HG03575 (cell line): ENCODE data around the gene KCND1.

Experiments used
- ATAC-seq: cut with Tn5 transposase; IDR thresholded peaks from one replicate; pipeline ENCODE4 v1.9.1; 2021; ENCODE audit not compliant: unreplicated experiment, insufficient number of reproducible peaks, low FRiP score; ENCODE audit errors: extremely low read depth

Gene KCND1

GRCh38 chrX:48918301-48918642 lies 53.4 kb downstream of the KCND1 start:
- ATAC-seq: no peak

GRCh38 chrX:48917139-48918001 lies 54.3 kb downstream of the KCND1 start:
- no peak for ATAC-seq

- ATAC-seq: no peak
Measured at GRCh38 chrX:48914593-48915493, 56.8 kb downstream of the KCND1 start.

GRCh38 chrX:48913605-48914366 lies 57.9 kb downstream of the KCND1 start:
- ATAC-seq: no peak

GRCh38 chrX:48911412-48912182 lies 60.0 kb downstream of the KCND1 start, which contains the start of gene SLC35A2:
Gene SLC35A2, minus strand, starts transcription at chrX:48911646. Its CDS starts 10 bp downstream, at chrX:48911636.
- no peak for ATAC-seq
